Nephron progenitor cell (in vitro differentiated cells): ENCODE data around the gene ARHGAP31.

Experiments used
- DNase-seq: peaks from one replicate; pipeline ENCODE4 v3.0.0; 2021
- H3K27ac Mint-ChIP-seq: 2 replicates; pipeline ENCODE4 v1.8.0; 2021; ENCODE audit warnings: mild to moderate bottlenecking, moderate library complexity, mixed read lengths
- H3K27me3 Mint-ChIP-seq: 2 replicates; pipeline ENCODE4 v1.8.0; 2021; ENCODE audit warnings: mild to moderate bottlenecking, low read depth, mixed read lengths; ENCODE audit not compliant: poor library complexity
- H3K36me3 Mint-ChIP-seq: 2 replicates; pipeline ENCODE4 v1.8.0; 2021; ENCODE audit warnings: low read depth, mixed read lengths
- H3K4me1 Mint-ChIP-seq: 2 replicates; pipeline ENCODE4 v1.8.0; 2021; ENCODE audit warnings: mixed read lengths
- H3K4me3 Mint-ChIP-seq: 2 replicates; pipeline ENCODE4 v1.8.0; 2021; ENCODE audit warnings: mild to moderate bottlenecking, moderate library complexity, mixed read lengths
- H3K9me3 Mint-ChIP-seq: 2 replicates; pipeline ENCODE4 v1.8.0; 2021; ENCODE audit warnings: mild to moderate bottlenecking, moderate library complexity, mixed read lengths
- CTCF ChIP-seq: fragments of 200-600 bp; sonication (generic); IDR thresholded peaks from 2 replicates; pipeline ENCODE4 v1.5.0; 2021; ENCODE audit warnings: antibody characterized with exemption

The ARHGAP31 gene

DNA sequence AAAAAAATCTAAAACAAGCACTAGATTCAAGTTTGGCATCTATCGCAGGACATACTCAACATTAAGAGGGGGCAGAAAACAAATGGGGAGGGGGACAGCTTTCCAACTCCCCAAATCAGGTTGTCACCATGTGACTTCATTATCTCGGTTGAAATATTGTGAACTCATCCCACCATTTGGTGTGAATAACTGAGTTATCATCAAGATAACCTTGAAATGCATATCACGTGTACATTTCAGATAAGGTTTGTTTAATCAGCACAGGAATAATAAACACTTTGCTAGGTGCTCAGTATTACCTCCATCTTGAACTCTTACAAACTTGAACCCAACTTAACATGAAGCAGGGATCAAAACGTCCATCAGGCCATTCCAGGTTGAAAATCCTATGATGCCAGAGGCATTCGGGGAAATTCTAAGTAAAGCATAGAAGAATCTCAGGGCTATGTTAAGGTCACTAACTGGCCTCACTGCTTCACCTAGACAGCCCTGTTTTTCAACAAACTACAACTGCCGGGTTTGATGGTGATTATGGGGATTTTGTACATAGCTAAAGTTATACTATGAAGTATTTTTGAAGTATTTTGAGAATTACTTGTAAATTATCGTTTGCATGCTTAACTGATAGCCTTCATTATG, 3.0 kb upstream of the ARHGAP31 start:
- Mint-ChIP-seq H3K27me3 (no peaks in the 10 kb centered on the region), H3K27ac (no peak overlapping the region)
- DNase-seq: no peak

DNA sequence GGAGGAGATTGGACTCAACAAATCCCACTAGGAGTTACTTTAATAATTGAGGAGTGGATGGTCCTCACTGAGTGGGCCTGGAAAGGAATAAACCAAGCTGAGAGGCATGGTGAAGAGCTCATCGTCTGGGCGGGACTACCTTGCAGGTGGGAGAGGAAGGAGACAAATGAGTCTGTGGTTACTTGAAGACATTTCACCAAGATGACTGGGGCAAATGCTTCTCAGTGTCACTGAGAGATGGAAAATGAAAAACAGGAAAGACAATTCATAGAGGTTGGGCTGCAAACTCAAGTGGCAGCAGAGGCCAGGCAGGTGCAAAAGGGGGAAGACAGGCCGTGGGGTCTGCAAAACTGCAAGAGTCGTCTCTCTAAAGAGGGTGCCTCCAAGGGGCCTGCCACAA, 1.5 kb upstream of the ARHGAP31 start:
- H3K4me3 Mint-ChIP-seq: peak overlapping the region; percentile 87
- TF ChIP-seq CTCF: no peak
- H3K27ac Mint-ChIP-seq: no peak overlapping the region
- H3K36me3 Mint-ChIP-seq: peaks cover 6% of the 10 kb centered on the region
- peaks cover 51% of the 10 kb centered on the region for H3K4me1 Mint-ChIP-seq
- peaks cover 9% of the 10 kb centered on the region for H3K9me3 Mint-ChIP-seq
- DNase-seq: no peak
- peaks cover 4% of the 10 kb centered on the region for H3K27me3 Mint-ChIP-seq

More for the DNA sequence above, 3.0 kb upstream of the ARHGAP31 start:
- H3K36me3 Mint-ChIP-seq: peaks cover 6% of the 10 kb centered on the region
- H3K4me1 Mint-ChIP-seq: peaks cover 36% of the 10 kb centered on the region
- TF ChIP-seq CTCF: no peak
- peaks cover 22% of the 10 kb centered on the region for H3K9me3 Mint-ChIP-seq
- no peak overlapping the region for H3K4me3 Mint-ChIP-seq

GRCh38 chr3:119293105-119293870, 895 bp upstream of the ARHGAP31 start:
- no peak for TF ChIP-seq CTCF
- Mint-ChIP-seq H3K27me3 (peaks cover 9% of the 10 kb centered on the region), H3K36me3 (peaks cover under 1% of the 10 kb centered on the region), H3K9me3 (peaks cover 3% of the 10 kb centered on the region), H3K4me3 (peak overlapping the region; percentile 87), H3K27ac (peak overlapping the region; percentile 81), H3K4me1 (peaks cover 57% of the 10 kb centered on the region)
- DNase-seq: peak; percentile 40

- Mint-ChIP-seq H3K4me1 (peaks cover 63% of the 10 kb centered on the region), H3K9me3 (no peaks in the 10 kb centered on the region), H3K36me3 (no peaks in the 10 kb centered on the region), H3K27ac (peak overlapping the region; percentile 66), H3K4me3 (peak overlapping the region; percentile 87), H3K27me3 (peaks cover 13% of the 10 kb centered on the region)
- DNase-seq: peak; percentile 43
- no peak for TF ChIP-seq CTCF
Observed at GRCh38 chr3:119294696-119295671, 801 bp downstream of the ARHGAP31 start.

GRCh38 chr3:119295816-119296726, 1.9 kb downstream of the ARHGAP31 start:
- Mint-ChIP-seq H3K9me3 (no peaks in the 10 kb centered on the region), H3K4me1 (peaks cover 59% of the 10 kb centered on the region), H3K27me3 (peaks cover 13% of the 10 kb centered on the region), H3K27ac (no peak overlapping the region), H3K4me3 (peak overlapping the region; percentile 87), H3K36me3 (no peaks in the 10 kb centered on the region)
- no peak for DNase-seq
- TF ChIP-seq CTCF: no peak
